ENCODE data around the gene RFX2.

DNA sequence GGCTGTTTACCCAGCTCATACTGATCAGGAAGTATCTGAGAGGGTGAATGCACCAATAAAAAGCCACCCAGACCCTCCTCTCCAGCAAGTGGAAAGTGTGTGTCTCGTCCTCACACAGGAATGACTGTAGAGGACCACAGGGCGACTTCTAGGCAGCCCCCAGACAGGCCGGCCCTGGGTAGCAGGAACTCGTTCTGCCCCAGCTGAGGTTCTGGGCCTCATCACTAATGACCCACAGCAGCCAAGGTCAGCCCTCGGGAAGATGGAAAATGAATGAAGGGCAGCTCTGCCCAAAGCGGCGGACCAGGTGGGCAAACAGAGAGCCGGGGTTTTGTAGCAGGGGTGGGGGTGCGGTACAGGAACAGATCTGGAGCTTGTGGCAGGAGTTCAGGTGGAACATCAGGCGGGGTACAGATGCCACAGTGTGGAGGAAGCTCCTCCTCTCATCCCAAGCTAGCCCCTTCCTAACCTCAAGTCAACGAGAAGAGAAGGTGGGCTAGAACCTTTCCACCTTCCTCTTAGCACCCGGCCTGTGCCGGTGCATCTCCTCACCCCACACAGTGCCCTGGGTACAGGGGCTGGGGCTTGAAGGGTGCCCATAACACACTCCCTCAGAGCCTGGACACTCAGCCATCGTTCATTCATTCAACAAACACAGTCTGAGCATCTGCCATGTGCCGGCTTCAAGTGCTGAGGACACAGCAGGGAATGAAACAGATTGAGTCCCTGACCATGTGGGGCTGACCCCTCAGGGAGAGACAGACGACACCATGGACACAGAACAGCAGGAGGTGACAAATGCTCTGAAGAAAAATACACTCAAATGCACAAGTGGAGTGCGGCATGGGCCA lies 36.2 kb downstream of the RFX2 start:
- no peak for TF ChIP-seq CTCF (IDR thresholded peaks at IDR 0.05; ENCODE audit: insufficient read depth, low read length, poor library complexity, severe bottlenecking)
- no peak for TF ChIP-seq EZH2phosphoT487 (conservative IDR thresholded peaks at IDR 0.05; ENCODE audit: low read length)
